Right lobe of liver (tissue), 6 donors: Measurements from ENCODE around the gene AP5S1. TPM values are rescaled to one million over a fixed set of nuclear protein-coding genes. Genes with fewer than 3 reads are reported as not detected.
"Not testable (repeated sequence)": the region's sequence is repeated elsewhere in the genome, so short reads cannot be mapped to it uniquely, and the experiment has no call there.

Experiments used
- ATAC-seq, 4 donors: fragments of 200-7000 bp; cut with Tn5 transposase; one replicate each; pipeline ENCODE4 v1.9.1; 2020; ENCODE audit warnings: mild to moderate bottlenecking in 4 of 4, moderate library complexity in 4 of 4
- DNase-seq, 3 donors: peaks; one replicate each; pipeline ENCODE4 v3.0.0-alpha.2; 2020
- H3K27ac ChIP-seq, 3 donors: fragments of 200-600 bp; one replicate each; pipeline ENCODE4 v1.8.0; 2022
- H3K27me3 ChIP-seq, 2 donors: fragments of 200-600 bp; one replicate each; pipeline ENCODE4 v1.8.0; 2022
- H3K36me3 ChIP-seq, 4 donors: fragments of 200-600 bp; sonication (generic) in 1 of 4; one replicate each; pipeline versions ENCODE4 v1.5.1 to v1.8.0; 2017 to 2022; ENCODE audit warnings: control low read depth in 1 of 4
- H3K4me1 ChIP-seq, 4 donors: fragments of 200-600 bp; sonication (generic) in 1 of 4; one replicate each; pipeline versions ENCODE4 v1.5.1 to v1.8.0; 2017 to 2022; ENCODE audit warnings: control low read depth in 1 of 4
- H3K4me3 ChIP-seq, 3 donors: fragments of 200-600 bp; one replicate each; pipeline ENCODE4 v1.8.0; 2022
- H3K9me3 ChIP-seq, 4 donors: fragments of 200-600 bp; sonication (generic) in 1 of 4; one replicate each; pipeline versions ENCODE4 v1.5.1 to v1.8.0; 2017 to 2022; ENCODE audit warnings: control low read depth in 1 of 4
- CTCF ChIP-seq, 4 donors: fragments of 200-600 bp in 3 of 4; fragments of 450-650 bp in 1 of 4; IDR thresholded peaks; one replicate each; pipeline versions ENCODE4 v1.5.1 to v1.8.0; 2016 to 2022; ENCODE audit warnings: antibody characterized with exemption in 4 of 4, mild to moderate bottlenecking in 2 of 4
- POLR2A ChIP-seq: fragments of 450-650 bp; IDR thresholded peaks from one replicate; pipeline ENCODE4 v1.6.1; 2017; ENCODE audit warnings: antibody characterized with exemption, mild to moderate bottlenecking
- WGBS: methylation state at CpG from one replicate; pipeline ENCODE4 v1.1.6; 2018; ENCODE audit warnings: low coverage, low lambda C conversion rate; ENCODE audit not compliant: insufficient coverage; ENCODE audit errors: missing lambda C conversion rate; 5-methylcytosine and 5-hydroxymethylcytosine counted together
- intact Hi-C, 2 donors: fragments of 100-400 bp; cut with DNase I; formaldehyde crosslinking; loops; one replicate each; pipeline versions ENCODE4 v1.11.2 to v1.14.1; 2022
- total RNA-seq, 6 experiments: library from RNA; depleted of rRNA in 2 of 6; stranded (reverse); fragments of >200 nt in 2 of 6; fragmentation: NEBNext Ultra II Directional in 3 of 6; extraction: Animal tissue kit (Norgen Biotek cat#: 25700) in 3 of 6; gene quantifications; one replicate each; pipeline versions ENCODE4 v1.1.0 to v1.2.4, GENCODE V29; 2016 to 2023
- donor health status: DM: no; HTN: yes; CAD: no.
- donor health status: DM: no; HTN: no; CAD: no.
- donor health status: DM: no; HTN: no; CAD: no.
- donor health status: DM: no; HTN: yes; CAD: no.
- donor health status: DM: no; HTN: yes; CAD: no.

Gene AP5S1
- total RNA-seq, 6 experiments from 2014 or later: 7.7 to 16.1 (median 9.5) TPM

- H3K36me3 ChIP-seq: peaks cover 0 to 25% (median 4%) of the 10 kb centered on the region in 4 donors
- no peak for DNase-seq
- intact Hi-C loops: loop anchor here (5.0 kb wide), 1 partner anchor 37 kb away; the partner anchor contains the start of gene CENPB (in 2 of the 2)
These were observed 3.5 kb downstream of the AP5S1 start for GRCh38 chr20:3823881-3824280.

DNA sequence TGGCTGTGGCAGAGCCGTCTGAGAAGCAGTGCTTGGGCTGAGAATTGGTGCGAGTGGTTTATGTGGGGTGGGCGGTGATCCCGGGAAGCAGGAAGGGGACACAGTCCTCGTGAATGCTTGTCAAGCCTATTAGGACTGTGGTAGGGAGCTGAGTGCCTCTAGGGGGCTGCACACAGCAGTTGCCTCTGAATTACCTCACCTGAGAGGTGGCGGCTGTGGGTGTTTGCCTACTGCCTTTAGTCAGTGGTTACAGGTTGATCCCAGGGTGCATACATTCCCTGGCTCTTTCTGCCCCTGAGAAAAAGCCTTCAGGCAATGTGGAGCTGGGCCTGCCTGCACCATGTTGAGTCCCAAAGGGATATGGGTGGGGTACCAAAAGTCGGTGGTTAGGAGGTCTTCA is 5.2 kb downstream of the AP5S1 start:
- WGBS: 71% methylated on average over 4 of the region's 7 CpGs
- peaks cover 0 to 25% (median 4%) of the 10 kb centered on the region in 4 donors for H3K36me3 ChIP-seq
- intact Hi-C loops: no loop called here
- no peak overlapping the region for H3K27ac ChIP-seq
- no peaks in the 10 kb centered on the region for H3K9me3 ChIP-seq
- H3K4me1 ChIP-seq: peaks cover 0 to 5% (median 0%) of the 10 kb centered on the region in 4 donors
- H3K27me3 ChIP-seq: no peaks in the 10 kb centered on the region
- DNase-seq (no peak), ATAC-seq (no peak)
- TF ChIP-seq POLR2A (no peak), CTCF (IDR thresholded peaks at IDR 0.05) (no peak)
- H3K4me3 ChIP-seq: no peak overlapping the region

More at GRCh38 chr20:3823881-3824280, 3.5 kb downstream of the AP5S1 start:
- Histone ChIP-seq H3K9me3 (no peaks in the 10 kb centered on the region), H3K4me1 (peaks cover 0 to 9% (median 0%) of the 10 kb centered on the region in 4 donors), H3K27ac (no peak overlapping the region), H3K27me3 (no peaks in the 10 kb centered on the region), H3K4me3 (no peak overlapping the region)
- no peak for ATAC-seq
- no peak for TF ChIP-seq CTCF (IDR thresholded peaks at IDR 0.05)
- TF ChIP-seq POLR2A: no peak
- no CpG with 5 or more reads among the region's 20 CpGs for WGBS

- ATAC-seq (no peak), DNase-seq (no peak)
- Histone ChIP-seq H3K27me3 (no peaks in the 10 kb centered on the region), H3K9me3 (no peaks in the 10 kb centered on the region), H3K36me3 (peaks cover 0 to 25% (median 4%) of the 10 kb centered on the region in 4 donors), H3K4me3 (no peak overlapping the region), H3K27ac (no peak overlapping the region), H3K4me1 (peaks cover 0 to 2% (median 0%) of the 10 kb centered on the region in 4 donors)
- TF ChIP-seq POLR2A: no peak
- TF ChIP-seq CTCF (IDR thresholded peaks at IDR 0.05): no peak
- 49% methylated on average over 2 of the region's 4 CpGs for WGBS
- intact Hi-C loops: no loop called here
These were observed 6.1 kb downstream of the AP5S1 start for GRCh38 chr20:3826420-3826819.

DNA sequence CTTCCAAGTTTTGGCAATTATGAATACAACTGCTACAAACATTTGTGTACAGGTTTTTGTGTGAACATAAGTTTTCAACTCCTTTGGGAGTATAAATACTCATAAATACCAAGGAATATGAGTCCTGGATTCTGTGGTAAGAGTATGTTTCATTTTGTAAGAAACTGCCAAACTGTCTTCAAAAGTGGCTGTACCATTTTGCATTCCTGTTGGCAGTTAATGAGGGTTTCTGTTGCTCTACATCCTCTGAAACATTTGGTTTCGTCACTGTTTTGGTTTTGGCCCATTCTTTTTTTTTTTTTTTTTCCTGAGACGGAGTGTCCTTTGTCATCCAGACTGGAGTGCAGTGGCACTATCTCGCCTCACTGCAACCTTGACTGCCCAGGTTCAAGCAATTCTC is 8.5 kb downstream of the AP5S1 start:
- no peak for ATAC-seq
- no peak for TF ChIP-seq CTCF (IDR thresholded peaks at IDR 0.05)
- intact Hi-C loops: no loop called here

GRCh38 chr20:3829891-3830290 is 9.5 kb downstream of the AP5S1 start:
- 88% methylated on average over 5 of the region's 5 CpGs for WGBS
- not testable (repeated sequence) for DNase-seq

More for the DNA sequence above, 8.5 kb downstream of the AP5S1 start:
- H3K9me3 ChIP-seq: no peaks in the 10 kb centered on the region
- peaks cover 0 to 7% (median 0%) of the 10 kb centered on the region in 4 donors for H3K36me3 ChIP-seq
- H3K27me3 ChIP-seq: no peaks in the 10 kb centered on the region
- no peak overlapping the region for H3K4me3 ChIP-seq
- no peak overlapping the region for H3K27ac ChIP-seq
- 79% methylated on average over 3 of the region's 3 CpGs for WGBS
- DNase-seq: no peak
- no peaks in the 10 kb centered on the region for H3K4me1 ChIP-seq

More at GRCh38 chr20:3829891-3830290, 9.5 kb downstream of the AP5S1 start:
- H3K4me3 ChIP-seq, ATAC-seq, H3K36me3 ChIP-seq, H3K27ac ChIP-seq, H3K27me3 ChIP-seq, H3K9me3 ChIP-seq, H3K4me1 ChIP-seq, intact Hi-C loops: not testable (repeated sequence)
